ENCODE results near the gene DGCR2.
"Not testable (repeated sequence)": the region's sequence is repeated elsewhere in the genome, so short reads cannot be mapped to it uniquely, and the experiment has no call there.

Gene DGCR2

DNA sequence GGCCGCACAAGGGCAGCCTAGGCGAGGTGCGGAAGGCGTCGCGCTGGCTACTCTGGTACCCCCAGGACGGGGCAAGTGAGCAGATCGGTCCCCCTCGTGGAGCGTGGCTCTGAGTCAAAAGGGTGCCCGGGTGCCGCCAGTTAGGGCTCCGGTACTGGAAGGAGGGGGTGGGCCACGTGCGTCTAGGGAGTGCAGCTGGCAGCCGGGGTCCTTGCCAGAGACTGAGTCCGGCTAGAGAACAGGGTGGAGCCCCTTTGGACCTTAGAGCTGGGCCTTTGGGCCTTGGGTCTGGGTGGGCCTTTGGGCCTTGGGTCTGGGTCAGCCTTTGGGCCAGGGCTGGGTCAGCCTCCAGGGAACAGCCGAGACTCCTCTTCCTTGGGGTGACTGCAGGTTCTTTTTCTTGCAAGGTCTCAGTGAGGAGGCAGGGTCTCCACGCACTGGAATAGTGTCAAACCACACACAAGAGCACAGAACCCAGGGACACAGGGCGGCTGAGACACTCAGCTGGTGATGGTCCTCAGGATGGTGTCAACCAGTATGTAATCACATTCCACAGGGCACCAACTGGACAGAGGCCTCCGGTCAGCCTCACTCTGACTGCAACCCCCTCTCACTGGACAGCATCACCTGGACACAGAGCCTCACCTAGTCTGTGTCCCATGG is 91.9 kb downstream of the DGCR2 start:
- H3K36me3 ChIP-seq (ENCODE audit: control insufficient read depth, insufficient read depth, low read length); H3K27ac ChIP-seq (ENCODE audit: insufficient read depth, low read depth, low read length, poor library complexity, severe bottlenecking); H3K4me1 ChIP-seq (ENCODE audit: control insufficient read depth, insufficient read depth, low read length); H3K9me3 ChIP-seq (ENCODE audit: control insufficient read depth, low read length); H3K4me3 ChIP-seq (ENCODE audit: insufficient read depth, low read depth, low read length): not testable (repeated sequence)
- H3K27me3 ChIP-seq (ENCODE audit: control insufficient read depth, insufficient read depth, low read length, poor library complexity, severe bottlenecking): peaks cover 29% of the 10 kb centered on the region
- 65 to 67% methylated on average over 20 of the region's 21 CpGs for WGBS, 2 experiments

DNA sequence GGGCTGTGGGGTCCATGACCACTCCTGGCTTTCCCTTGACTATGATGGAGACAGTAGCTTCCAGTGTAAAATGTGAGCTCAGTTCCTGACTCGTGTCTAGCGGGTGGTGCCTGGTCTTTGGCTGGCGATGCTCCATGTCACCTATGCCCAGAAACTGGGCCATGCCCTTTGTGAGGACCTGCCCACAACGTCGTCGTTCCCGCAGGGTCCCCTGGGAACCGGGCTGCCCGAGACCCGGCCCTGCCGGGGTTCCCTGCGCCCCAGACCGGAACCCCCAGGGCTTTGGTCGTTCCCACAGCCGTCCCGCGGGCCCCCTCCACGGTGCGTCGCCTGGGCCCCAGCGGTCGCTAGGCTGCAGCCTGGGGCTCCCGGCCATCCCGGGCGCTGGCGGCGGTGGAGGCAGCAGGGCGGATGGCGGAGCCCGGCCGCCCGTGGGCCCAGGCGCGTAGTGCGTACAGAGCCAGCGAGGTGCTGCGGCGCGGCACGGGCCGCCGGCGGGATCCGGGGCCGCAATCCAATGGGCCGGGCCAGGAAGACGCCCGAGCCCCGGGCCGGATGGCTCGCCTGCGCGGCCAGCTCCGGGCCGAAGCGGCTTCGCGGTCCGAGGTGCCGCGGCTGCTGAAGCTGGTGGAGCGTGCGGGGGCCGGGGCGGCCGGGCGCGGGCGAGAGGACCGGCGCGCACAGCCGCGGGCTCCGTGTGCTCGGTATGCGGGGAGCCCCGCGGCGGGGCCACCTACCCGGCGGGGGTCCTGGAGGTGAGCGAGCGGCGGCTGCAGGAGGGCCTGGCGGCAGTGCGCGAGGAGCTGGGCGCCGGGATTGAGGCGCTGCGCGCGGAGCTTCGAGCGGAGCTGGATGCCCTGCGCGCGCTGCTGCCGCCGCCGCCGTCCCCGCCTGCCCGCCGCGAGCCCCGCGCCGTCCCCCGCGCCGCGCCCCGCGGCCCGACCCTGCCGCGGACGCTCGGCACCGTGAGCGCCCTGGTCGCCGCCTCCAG is 92.8 kb downstream of the DGCR2 start:
- 8% methylated on average over 106 to 109 of the region's 125 CpGs for WGBS, 2 experiments
- H3K4me3 ChIP-seq (ENCODE audit: insufficient read depth, low read depth, low read length): peak overlapping the region; percentile 10
- H3K9me3 ChIP-seq (ENCODE audit: control insufficient read depth, low read length); H3K4me1 ChIP-seq (ENCODE audit: control insufficient read depth, insufficient read depth, low read length); H3K27ac ChIP-seq (ENCODE audit: insufficient read depth, low read depth, low read length, poor library complexity, severe bottlenecking); H3K36me3 ChIP-seq (ENCODE audit: control insufficient read depth, insufficient read depth, low read length): not testable (repeated sequence)
- H3K27me3 ChIP-seq (ENCODE audit: control insufficient read depth, insufficient read depth, low read length, poor library complexity, severe bottlenecking): peaks cover 29% of the 10 kb centered on the region

DNA sequence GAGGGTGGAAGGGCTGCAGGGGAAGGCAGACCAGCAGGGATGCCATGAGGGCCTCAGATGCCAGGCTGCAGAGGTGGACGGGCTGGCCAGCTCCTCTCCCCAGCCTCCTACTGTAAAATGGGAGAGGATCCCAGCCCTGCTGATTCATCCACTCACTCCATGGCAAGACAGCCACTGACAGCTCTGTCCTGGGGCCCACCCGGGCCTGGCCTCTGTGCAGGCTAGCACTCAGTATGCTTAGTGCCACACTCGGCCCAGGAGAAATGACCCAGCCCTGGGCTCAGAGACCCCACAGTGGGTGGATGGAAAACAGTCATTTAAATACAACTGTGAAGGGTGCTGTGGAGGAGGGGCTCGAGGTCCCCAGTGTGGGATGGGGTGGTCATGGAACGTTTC is 94.2 kb downstream of the DGCR2 start:
- H3K36me3 ChIP-seq (ENCODE audit: control insufficient read depth, insufficient read depth, low read length); H3K27ac ChIP-seq (ENCODE audit: insufficient read depth, low read depth, low read length, poor library complexity, severe bottlenecking); H3K4me1 ChIP-seq (ENCODE audit: control insufficient read depth, insufficient read depth, low read length); H3K4me3 ChIP-seq (ENCODE audit: insufficient read depth, low read depth, low read length); H3K9me3 ChIP-seq (ENCODE audit: control insufficient read depth, low read length): not testable (repeated sequence)
- peaks cover 29% of the 10 kb centered on the region for H3K27me3 ChIP-seq (ENCODE audit: control insufficient read depth, insufficient read depth, low read length, poor library complexity, severe bottlenecking)
- WGBS, 2 experiments: 85 to 86% methylated on average over 4 of the region's 5 CpGs

DNA sequence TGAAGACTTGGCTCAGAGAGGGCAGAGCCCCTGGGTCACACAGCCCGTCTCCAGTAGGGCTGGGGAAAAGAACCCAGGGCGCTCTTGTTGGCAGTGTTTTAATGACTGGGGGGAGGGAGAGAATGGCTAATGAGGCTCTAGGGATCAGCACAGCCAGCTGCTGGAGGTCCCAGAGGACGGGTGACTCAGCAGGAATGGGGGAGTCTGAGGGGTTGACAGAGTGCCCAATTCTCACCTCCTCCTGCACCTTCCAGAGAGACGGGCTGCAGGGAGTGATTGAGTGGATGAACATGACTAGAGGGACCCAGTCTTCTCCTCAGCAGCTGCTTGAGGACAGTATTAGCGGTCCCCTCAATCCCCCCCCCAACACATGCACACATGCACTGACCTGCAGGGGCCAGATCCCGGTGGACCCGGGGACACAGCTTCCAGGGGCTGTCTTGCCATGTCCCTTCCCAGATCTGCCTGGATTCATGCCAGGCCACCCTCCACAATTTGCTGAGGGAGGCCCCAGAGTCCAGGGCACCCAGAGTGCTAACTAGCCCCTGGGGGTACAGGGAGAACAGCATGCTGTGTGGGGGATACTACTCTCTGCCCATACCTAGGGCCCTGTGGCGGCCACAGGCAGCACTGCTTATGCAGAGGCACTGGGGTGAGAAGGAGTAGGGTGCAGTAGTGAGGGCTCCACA is 94.7 kb downstream of the DGCR2 start:
- not testable (repeated sequence) for H3K9me3 ChIP-seq (ENCODE audit: control insufficient read depth, low read length); H3K36me3 ChIP-seq (ENCODE audit: control insufficient read depth, insufficient read depth, low read length); H3K4me1 ChIP-seq (ENCODE audit: control insufficient read depth, insufficient read depth, low read length); H3K4me3 ChIP-seq (ENCODE audit: insufficient read depth, low read depth, low read length); H3K27ac ChIP-seq (ENCODE audit: insufficient read depth, low read depth, low read length, poor library complexity, severe bottlenecking)
- WGBS, 2 experiments: 75 to 78% methylated on average over 5 of the region's 8 CpGs
- peaks cover 29% of the 10 kb centered on the region for H3K27me3 ChIP-seq (ENCODE audit: control insufficient read depth, insufficient read depth, low read length, poor library complexity, severe bottlenecking)

DNA sequence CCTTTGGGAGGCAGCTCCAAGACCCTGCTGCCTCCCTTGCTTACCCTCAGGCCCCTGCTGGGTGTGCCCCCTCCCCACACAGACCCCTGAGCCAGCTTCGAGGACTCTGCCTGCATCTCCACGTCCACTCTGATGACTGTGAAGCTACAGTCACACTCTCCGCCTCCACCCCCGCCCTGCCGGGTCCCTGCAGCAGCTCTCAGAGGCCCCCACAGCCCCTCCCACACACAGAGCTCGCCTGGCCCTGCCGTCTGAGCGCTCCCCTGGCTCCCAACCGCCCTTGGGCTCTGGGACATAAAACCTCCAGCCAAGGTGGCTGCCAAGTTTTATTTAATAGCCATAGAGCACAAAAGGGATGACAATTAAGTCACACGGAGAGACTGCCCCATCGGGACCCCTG is 96.1 kb downstream of the DGCR2 start:
- not testable (repeated sequence) for H3K36me3 ChIP-seq (ENCODE audit: control insufficient read depth, insufficient read depth, low read length); H3K4me3 ChIP-seq (ENCODE audit: insufficient read depth, low read depth, low read length); H3K27ac ChIP-seq (ENCODE audit: insufficient read depth, low read depth, low read length, poor library complexity, severe bottlenecking); H3K4me1 ChIP-seq (ENCODE audit: control insufficient read depth, insufficient read depth, low read length); H3K9me3 ChIP-seq (ENCODE audit: control insufficient read depth, low read length)
- peaks cover 28% of the 10 kb centered on the region for H3K27me3 ChIP-seq (ENCODE audit: control insufficient read depth, insufficient read depth, low read length, poor library complexity, severe bottlenecking)
- no CpG with 5 or more reads among the region's 11 CpGs for WGBS, 2 experiments

DNA sequence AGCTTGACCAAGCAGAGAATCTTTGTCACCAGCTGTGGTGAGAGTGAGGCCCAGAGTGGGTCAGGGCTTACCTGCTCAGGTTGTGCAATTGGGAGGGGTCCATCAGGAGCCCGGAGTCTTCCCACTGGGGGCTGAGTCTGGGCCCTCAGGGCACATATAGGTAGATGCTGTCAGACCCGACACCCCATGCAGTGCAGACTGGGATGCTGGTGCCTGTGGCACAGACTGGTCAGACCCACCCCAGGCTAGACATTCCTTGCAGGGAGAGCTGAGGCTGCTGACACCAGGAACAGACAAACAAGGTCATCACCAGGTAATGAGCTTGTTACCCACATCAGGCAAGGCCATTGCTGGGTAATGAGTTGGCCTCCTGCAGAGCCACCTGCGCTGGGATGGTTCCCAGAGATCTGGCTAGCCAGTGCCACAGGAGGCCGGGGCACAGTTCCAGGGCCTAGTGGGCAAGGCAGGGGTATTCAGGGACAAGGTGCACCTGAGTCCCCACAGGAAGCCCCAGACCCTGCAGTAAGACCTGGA is 97.2 kb downstream of the DGCR2 start:
- peaks cover 18% of the 10 kb centered on the region for H3K27me3 ChIP-seq (ENCODE audit: control insufficient read depth, insufficient read depth, low read length, poor library complexity, severe bottlenecking)
- H3K27ac ChIP-seq (ENCODE audit: insufficient read depth, low read depth, low read length, poor library complexity, severe bottlenecking); H3K36me3 ChIP-seq (ENCODE audit: control insufficient read depth, insufficient read depth, low read length); H3K9me3 ChIP-seq (ENCODE audit: control insufficient read depth, low read length); H3K4me3 ChIP-seq (ENCODE audit: insufficient read depth, low read depth, low read length); H3K4me1 ChIP-seq (ENCODE audit: control insufficient read depth, insufficient read depth, low read length): not testable (repeated sequence)
- WGBS, 2 experiments: 67 to 92% methylated on average over 3 of the region's 4 CpGs

DNA sequence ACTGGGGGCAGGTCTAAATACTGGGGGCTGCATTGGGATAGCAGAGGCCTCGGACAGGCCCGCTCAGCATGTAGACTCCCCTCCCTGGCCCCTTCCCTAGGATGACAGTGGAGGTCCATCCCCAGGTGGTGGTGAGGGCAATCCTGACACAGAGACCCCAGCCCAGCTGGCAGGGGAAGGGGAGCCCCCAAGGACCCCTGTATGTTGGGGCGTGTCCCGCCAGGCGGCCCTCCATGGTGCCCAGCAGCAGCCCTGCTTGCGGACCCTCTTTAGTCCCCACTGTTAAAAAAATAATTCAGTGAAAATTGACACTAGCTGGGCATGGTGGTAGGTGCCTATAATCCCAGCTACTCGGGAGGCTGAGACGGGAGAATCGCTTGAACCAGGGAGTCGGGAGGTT is 98.3 kb downstream of the DGCR2 start:
- H3K36me3 ChIP-seq (ENCODE audit: control insufficient read depth, insufficient read depth, low read length); H3K27ac ChIP-seq (ENCODE audit: insufficient read depth, low read depth, low read length, poor library complexity, severe bottlenecking); H3K27me3 ChIP-seq (ENCODE audit: control insufficient read depth, insufficient read depth, low read length, poor library complexity, severe bottlenecking); H3K4me3 ChIP-seq (ENCODE audit: insufficient read depth, low read depth, low read length); H3K4me1 ChIP-seq (ENCODE audit: control insufficient read depth, insufficient read depth, low read length); H3K9me3 ChIP-seq (ENCODE audit: control insufficient read depth, low read length): not testable (repeated sequence)
- WGBS, 2 experiments: 90 to 93% methylated on average over 7 of the region's 10 CpGs

DNA sequence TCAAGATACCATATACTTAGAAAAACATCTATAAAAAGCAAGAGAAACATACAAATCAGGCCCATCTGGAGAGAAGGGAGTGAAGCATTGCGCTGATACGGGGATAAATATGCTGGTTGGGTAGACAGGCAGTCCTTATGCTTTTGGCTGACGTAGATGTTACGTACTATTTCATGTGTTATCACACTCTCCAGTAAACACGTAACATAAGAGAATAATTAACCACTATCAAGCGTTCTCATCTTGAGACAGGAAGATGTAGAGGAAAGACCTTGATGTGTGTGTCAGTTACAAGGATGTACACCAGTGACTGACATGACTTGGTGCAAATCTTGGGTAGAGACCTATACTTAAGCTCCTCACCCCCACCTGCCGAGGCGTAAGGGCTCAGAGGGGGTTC is 99.5 kb downstream of the DGCR2 start:
- H3K27me3 ChIP-seq (ENCODE audit: control insufficient read depth, insufficient read depth, low read length, poor library complexity, severe bottlenecking): no peaks in the 10 kb centered on the region
- no peaks in the 10 kb centered on the region for H3K36me3 ChIP-seq (ENCODE audit: control insufficient read depth, insufficient read depth, low read length)
- H3K4me1 ChIP-seq (ENCODE audit: control insufficient read depth, insufficient read depth, low read length): no peaks in the 10 kb centered on the region
- no peak overlapping the region for H3K4me3 ChIP-seq (ENCODE audit: insufficient read depth, low read depth, low read length)
- 93 to 99% methylated on average over 6 to 8 of the region's 8 CpGs for WGBS, 2 experiments
- no peak overlapping the region for H3K27ac ChIP-seq (ENCODE audit: insufficient read depth, low read depth, low read length, poor library complexity, severe bottlenecking)
- no peaks in the 10 kb centered on the region for H3K9me3 ChIP-seq (ENCODE audit: control insufficient read depth, low read length)

DNA sequence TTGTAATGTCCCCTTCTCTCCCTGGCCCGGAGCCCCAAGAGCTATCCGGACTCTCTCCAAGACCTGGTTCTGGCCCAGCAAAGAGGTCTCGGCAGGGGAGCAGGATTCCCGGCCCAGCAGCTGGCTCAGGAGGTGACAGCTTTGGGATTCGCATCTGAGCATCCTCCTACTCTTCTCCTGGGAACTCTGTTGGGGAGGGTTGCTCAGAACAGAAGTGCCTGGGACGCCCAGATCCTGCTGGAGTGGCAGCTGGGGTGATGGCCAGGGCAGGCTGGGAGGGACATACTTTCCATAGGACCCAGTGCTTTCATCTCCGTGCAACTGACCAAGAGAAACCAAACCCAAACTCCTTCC is 102.6 kb downstream of the DGCR2 start:
- no peaks in the 10 kb centered on the region for H3K27me3 ChIP-seq (ENCODE audit: control insufficient read depth, insufficient read depth, low read length, poor library complexity, severe bottlenecking)
- 80 to 82% methylated on average over 6 of the region's 7 CpGs for WGBS, 2 experiments
- H3K4me3 ChIP-seq (ENCODE audit: insufficient read depth, low read depth, low read length): no peak overlapping the region

More for the DNA sequence above, 102.6 kb downstream of the DGCR2 start:
- H3K4me1 ChIP-seq (ENCODE audit: control insufficient read depth, insufficient read depth, low read length): no peaks in the 10 kb centered on the region
- no peak overlapping the region for H3K27ac ChIP-seq (ENCODE audit: insufficient read depth, low read depth, low read length, poor library complexity, severe bottlenecking)
- H3K36me3 ChIP-seq (ENCODE audit: control insufficient read depth, insufficient read depth, low read length): no peaks in the 10 kb centered on the region
- no peaks in the 10 kb centered on the region for H3K9me3 ChIP-seq (ENCODE audit: control insufficient read depth, low read length)

Measured in ectodermal cell (in vitro differentiated cells).